Ovary (tissue), 3 donors: Measurements from ENCODE around the gene VAV2.

ENCODE experiments used
- EP300 ChIP-seq: sonication (generic); formaldehyde crosslinking; IDR thresholded peaks from one replicate; pipeline ENCODE4 v1.6.1; 2017; ENCODE audit warnings: antibody characterized with exemption
- POLR2A ChIP-seq: fragments of 450-650 bp; IDR thresholded peaks from one replicate; pipeline ENCODE4 v1.6.1; 2017; ENCODE audit warnings: antibody characterized with exemption, mild to moderate bottlenecking, moderate library complexity
- TF ChIP-seq, protein P1 (sequence below), 3 donors: fragments of 450-650 bp in 2 of 3; fragments of 200-600 bp in 1 of 3; IDR thresholded peaks; one replicate each; pipeline versions ENCODE4 v1.5.1 to v1.8.0; 2016 to 2022; ENCODE audit warnings: antibody characterized with exemption in 3 of 3, mild to moderate bottlenecking in 1 of 3
- donor health status: DM: no; HTN: no; CAD: no.

DNA sequence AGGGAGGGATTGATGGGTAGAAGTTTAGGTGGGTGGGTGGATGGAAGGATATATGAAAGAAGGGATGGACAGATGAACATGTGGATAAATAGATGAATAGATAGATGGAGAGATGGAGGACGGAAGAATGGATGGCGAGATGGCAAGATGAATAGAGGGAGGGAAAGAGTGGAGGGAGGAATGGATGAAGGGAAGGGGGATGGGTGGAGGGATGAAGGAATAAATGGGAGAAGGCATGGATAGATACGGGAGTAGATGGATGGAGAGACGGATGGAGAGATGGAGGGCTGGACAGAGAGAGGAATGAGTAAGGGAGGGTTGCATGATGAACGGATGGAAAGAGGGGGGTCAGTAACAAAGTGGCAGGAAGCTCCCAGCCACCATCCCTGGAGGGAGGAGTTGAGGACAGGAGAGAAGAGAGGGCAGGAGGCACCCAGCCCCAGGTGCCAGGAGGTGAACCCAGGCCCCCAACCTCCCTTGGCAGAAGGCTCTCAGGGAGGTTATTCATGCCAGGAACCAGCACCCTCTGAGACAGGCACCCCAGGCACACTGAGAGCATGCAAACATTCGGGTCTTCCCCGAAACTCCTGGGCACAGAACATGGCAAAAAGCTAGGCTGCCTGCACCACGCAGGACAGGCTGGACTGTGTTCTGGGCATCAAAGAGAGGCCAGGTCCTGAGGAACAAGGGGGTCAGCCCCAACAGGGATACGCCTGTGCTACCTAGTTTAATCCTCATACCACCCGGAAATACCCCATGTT is 263.1 kb downstream of the VAV2 start:
- TF ChIP-seq, protein P1, sequence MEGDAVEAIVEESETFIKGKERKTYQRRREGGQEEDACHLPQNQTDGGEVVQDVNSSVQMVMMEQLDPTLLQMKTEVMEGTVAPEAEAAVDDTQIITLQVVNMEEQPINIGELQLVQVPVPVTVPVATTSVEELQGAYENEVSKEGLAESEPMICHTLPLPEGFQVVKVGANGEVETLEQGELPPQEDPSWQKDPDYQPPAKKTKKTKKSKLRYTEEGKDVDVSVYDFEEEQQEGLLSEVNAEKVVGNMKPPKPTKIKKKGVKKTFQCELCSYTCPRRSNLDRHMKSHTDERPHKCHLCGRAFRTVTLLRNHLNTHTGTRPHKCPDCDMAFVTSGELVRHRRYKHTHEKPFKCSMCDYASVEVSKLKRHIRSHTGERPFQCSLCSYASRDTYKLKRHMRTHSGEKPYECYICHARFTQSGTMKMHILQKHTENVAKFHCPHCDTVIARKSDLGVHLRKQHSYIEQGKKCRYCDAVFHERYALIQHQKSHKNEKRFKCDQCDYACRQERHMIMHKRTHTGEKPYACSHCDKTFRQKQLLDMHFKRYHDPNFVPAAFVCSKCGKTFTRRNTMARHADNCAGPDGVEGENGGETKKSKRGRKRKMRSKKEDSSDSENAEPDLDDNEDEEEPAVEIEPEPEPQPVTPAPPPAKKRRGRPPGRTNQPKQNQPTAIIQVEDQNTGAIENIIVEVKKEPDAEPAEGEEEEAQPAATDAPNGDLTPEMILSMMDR (IDR thresholded peaks at IDR 0.05), result no peak
- TF ChIP-seq POLR2A, result no peak
- TF ChIP-seq EP300, result no peak
